NCI-H1436 (cell line): Measurements from ENCODE around the gene LTBP3.

Experiments
- DNase-seq: peaks from one replicate; lab custom pipeline; 2025; lab: John Stamatoyannopoulos, UW

Gene LTBP3

DNA sequence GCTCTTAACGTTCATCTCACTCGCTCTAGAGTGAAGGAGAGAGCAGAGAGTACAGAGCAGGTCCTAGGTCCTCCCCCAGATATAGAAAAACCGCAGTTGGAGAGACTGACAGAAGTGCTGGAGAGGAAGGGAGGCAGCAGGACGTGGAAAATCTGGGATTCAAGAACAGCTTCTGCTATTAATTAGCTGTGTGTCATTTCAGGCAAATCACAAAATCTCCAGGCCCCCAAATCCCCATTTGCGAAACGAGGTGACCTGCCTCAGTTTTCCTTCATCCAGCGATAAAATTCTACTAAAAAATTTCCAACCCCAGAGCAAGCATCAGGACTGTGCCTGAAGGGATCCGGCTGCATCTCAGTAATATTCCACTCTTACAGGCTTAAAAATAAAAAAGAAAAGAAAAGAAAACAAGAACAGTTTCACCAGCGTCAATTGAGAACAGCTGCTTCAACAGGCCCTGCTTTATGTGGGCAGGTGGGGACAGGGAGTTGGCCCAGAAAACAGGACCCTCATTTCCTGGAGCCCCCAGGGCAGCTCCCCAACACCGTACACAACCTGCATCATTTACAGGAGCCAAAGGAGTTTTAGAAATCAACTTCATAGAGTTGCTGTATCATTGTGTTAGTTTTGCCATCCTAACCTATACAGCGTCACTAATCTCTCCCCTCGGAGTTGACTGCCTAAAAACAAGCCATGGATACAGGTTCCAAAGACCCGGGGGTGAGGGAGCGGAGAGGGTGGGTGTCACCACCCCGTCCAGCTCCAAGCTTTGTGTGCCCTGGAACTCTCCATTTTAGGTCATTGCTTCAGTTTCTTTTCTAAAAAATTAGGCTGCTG lies 61.6 kb downstream of the LTBP3 start:
- DNase-seq, result no peak

DNA sequence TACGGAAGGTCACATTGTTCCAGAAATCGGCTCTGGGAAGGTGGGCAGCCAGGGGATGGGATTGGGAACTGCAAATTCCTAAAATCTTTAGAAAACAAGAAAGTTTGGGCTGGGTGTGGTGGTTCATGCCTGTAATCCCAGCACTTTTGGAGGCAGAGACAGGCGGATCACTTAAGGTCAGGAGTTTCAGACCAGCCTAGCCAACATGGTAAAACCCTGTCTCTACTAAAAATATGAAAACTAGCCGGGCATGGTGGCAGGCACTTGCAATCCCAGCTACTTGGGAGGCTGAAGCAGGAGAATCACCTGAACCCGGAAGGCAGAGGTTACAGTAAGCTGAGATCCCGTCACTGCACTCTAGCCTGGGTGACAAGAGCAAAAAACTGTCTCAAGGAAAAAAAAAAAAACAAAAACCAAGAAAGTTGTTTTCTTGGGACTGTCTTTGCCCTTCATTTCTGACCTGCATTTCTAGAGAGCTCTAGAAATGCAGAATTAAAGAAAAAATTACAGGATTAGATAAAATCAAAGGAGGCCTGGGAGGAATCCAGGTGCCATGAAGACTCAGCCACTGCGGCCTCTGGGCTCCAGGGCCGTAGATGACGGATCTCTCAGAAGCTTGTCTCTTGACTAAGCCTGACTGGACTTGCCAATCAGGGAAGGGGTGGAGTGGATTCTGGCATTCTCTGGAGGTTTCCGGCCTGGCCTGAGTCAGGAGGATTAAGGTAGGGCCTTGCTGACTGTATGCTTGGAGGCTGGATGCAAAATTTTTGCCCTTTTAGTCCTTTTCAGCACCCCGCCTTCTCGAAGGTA lies 64.6 kb downstream of the LTBP3 start:
- DNase-seq, result no peak

DNA sequence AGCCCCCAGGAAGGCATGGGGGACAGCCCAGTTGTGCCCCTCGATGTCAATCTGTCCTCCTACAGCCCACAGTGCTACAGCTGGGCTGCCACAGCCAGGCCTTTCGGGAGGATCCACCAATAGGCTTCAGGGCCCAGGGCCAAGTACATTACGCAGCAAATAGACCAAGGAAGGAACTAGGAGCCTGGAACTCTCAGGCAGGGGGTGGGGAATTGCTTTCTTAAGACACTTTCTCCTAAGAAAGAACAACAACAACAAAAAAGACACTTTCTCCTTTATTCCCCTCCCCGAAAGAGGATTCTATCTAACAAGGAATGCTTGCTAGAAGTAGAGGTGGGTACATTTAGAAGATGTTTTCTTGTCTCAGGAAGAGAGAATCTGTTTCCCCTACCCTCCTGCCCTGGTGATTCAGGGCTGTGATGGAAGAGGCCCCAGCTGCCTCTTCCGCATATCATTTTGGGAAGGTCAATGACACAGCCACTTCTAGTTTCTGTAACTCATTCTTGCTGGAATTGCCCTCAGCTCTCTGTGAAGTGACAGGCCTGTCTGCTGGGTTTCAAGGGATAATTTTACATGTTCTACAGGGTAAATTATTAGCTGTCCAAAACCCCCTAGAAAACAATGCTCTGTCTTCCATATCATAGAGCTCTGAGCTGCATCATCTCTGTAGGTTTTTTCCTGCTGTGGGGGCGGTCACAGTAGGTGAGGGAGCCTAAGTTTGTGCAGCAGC lies 65.4 kb downstream of the LTBP3 start:
- no peak for DNase-seq

DNA sequence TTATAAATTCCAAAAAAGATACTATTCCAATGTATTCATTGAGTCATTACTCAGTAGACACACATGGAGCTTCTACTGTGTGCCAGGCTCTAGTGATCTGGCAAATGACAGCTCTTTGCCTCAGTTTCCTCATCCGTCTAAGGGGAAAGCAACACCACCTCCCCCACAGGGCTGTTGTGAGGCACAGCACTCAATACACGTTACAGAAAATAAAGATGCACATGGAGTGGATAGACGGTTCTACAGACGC lies 65.8 kb downstream of the LTBP3 start:
- no peak for DNase-seq

- DNase-seq, result peak; percentile 77
Observed at GRCh38 chr11:65491614-65492386, 66.4 kb downstream of the LTBP3 start.

DNA sequence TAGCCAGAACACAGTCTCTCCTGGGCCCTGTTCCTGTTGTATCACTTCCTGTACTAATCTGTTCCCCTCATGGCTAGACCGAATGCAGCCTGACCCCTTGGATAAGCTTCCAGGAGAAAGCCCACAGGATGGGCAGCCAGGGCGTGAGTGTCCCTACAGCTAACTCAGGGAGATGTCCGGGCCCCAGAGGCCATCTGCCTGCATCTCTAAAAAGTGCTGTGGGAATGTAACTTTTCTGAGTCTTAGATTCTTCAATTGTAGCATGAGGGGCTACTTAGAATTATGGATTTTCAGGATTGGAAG lies 67.0 kb downstream of the LTBP3 start:
- DNase-seq, result no peak

DNA sequence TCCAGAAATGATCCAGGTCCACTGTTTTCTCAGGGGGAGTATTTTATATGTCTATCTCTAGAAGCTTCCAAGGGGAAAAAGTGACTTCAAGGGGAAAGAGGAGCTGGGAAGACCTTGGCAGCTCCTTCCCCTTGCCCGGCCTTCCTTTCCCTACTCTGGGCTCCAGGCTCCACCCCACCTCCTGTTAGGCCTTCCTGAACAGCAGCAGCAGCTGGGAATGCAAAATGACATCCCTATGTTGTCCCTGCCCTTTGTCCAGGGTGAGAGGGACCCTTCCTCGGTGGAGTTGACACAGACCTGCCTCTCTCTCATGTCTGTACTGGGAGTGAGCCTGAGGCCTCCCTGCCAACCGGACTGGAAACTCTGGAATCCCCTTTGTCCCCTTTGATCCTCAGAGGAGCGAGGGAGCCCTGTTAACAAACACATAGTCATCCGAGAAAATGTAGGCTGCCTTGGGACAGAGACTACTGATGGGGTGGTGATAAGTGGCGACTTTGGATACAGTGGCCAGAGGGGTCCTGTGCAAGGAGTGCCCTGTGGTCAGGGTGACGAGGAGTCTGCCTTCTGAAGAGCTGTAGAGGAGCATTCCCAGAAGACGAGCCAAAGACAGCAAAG lies 68.3 kb downstream of the LTBP3 start:
- no peak for DNase-seq

- DNase-seq, result no peak
Observed at GRCh38 chr11:65489035-65489705, 69.0 kb downstream of the LTBP3 start.
